Activated T-helper 1 cell treated with anti-CD3 and anti-CD28 coated beads, Interleukin-12 subunit alpha, Interleukin-12 subunit beta, Interleukin-2, Interleukin-4 antibody, amounts not matched to agents 30 ng/mL and 10 ng/mL and 1 ng/mL, durations not matched to agents 14 hours and 24 hours and 36 hours (primary cell): ENCODE data around the gene HSP90AA1. TPM values are rescaled to one million over a fixed set of nuclear protein-coding genes. Genes with fewer than 3 reads are reported as not detected.
"Not testable (repeated sequence)": the region's sequence is repeated elsewhere in the genome, so short reads cannot be mapped to it uniquely, and the experiment has no call there.

ENCODE experiments used
- DNase-seq: peaks from one replicate; pipeline ENCODE4 v3.0.0; 2021; ENCODE audit warnings: low spot score
- H3K27ac Mint-ChIP-seq: one replicate; pipeline ENCODE4 v1.8.0; 2021; ENCODE audit warnings: mild to moderate bottlenecking, mixed read lengths
- H3K27me3 Mint-ChIP-seq: one replicate; pipeline ENCODE4 v1.8.0; 2022; ENCODE audit warnings: mild to moderate bottlenecking, moderate library complexity, mixed read lengths; ENCODE audit not compliant: insufficient read depth
- H3K36me3 Mint-ChIP-seq: one replicate; pipeline ENCODE4 v1.8.0; 2021; ENCODE audit warnings: low read depth, mixed read lengths
- H3K4me1 Mint-ChIP-seq: one replicate; pipeline ENCODE4 v1.8.0; 2021; ENCODE audit warnings: low read depth, mixed read lengths
- H3K4me3 Mint-ChIP-seq: one replicate; pipeline ENCODE4 v1.8.0; 2021; ENCODE audit warnings: mild to moderate bottlenecking, moderate library complexity, mixed read lengths
- H3K9me3 Mint-ChIP-seq: one replicate; pipeline ENCODE4 v1.8.0; 2021; ENCODE audit warnings: mixed read lengths
- intact Hi-C: fragments of 100-400 bp; cut with micrococcal nuclease; formaldehyde crosslinking; loops from one replicate; pipeline ENCODE4 v1.15.1; 2024
- total RNA-seq: library from RNA; stranded (reverse); gene quantifications from 2 replicates; pipeline ENCODE4 v1.2.3, GENCODE V29; 2022

Gene HSP90AA1
- total RNA-seq: 993 and 995 TPM in 2 replicates

DNA sequence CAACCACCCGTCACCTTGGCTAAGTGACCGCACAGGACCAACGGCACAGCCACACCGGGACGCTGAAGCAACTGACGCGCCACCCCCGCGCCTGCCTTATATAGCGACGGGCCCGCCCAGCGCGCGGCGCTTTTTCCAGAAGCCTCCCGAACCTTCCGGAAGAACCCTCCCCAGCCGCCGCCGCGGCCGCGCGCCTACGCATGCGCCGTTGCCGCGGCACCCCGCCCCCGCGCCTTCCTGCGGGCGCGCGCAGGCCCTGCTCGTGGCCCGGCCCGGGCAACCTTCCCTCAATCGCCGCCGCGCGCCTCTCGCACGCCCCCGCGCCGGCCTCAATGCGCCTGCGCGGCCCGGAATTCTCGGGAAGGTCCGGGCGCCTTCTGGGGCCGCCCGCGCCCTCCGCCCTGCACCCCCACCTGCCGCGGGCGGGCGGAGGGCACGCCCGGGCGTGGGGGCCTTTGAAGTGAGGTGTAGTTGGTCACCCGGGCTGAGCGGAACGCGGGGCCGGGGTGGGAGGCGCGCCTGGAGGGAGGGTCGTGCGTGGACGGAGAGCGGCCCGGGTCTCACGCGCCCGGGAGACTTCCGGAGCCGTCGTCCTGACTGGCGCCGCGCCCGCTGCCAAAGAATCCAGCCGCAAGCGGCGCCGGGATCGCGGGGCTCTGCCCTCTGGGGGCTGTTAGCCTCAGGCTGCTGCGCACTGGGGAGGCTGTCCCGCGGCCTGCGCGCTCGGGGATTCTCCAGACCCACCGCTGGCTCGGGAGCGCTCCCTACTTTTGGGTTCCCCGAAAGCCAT, at the start of gene HSP90AA1:
Gene HSP90AA1, minus strand, starts transcription at position 73 of the 790 bp plus-strand sequence. CDS start 666 bp downstream, outside the sequence.
- Mint-ChIP-seq H3K4me1 (peaks cover 63% of the 10 kb centered on the region), H3K36me3 (peaks cover 43% of the 10 kb centered on the region), H3K27ac (peak within 1 kb of the TSS; percentile 97), H3K4me3 (peak within 1 kb of the TSS; percentile 99), H3K9me3 (no peaks in the 10 kb centered on the region), H3K27me3 (no peaks in the 10 kb centered on the region)
- peak; percentile 94 for DNase-seq
- intact Hi-C loops: loop anchor here (1.0 to 5.0 kb wide), 12 partner anchors 8 to 1246 kb away; partner anchors contain the start of genes CINP, DYNC1H1, MOK and TECPR2

DNA sequence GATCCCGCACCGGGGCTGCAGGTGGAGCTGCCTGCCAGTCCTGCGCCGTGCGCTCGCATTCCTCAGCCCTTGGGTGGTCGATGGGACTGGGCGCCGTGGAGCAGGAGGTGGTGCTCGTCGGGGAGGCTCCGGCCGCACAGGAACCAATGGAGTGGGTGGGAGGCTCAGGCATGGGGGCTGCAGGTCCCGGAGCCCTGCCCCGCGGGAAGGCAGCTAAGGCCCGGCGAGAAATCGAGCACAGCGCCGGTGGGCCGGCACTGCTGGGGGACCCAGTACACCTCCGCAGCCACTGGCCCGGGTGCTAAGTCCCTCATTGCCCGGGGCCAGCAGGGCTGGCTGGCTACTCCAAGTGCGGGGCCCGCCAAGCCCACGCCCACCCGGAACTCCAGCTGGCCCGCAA, 48.6 kb upstream of the HSP90AA1 start:
- intact Hi-C loops: loop anchor here (5.0 kb wide), 1 partner anchor 1197 kb away; the partner anchor contains the start of gene EIF5
- not testable (repeated sequence) for H3K27me3 Mint-ChIP-seq, H3K4me3 Mint-ChIP-seq

DNA sequence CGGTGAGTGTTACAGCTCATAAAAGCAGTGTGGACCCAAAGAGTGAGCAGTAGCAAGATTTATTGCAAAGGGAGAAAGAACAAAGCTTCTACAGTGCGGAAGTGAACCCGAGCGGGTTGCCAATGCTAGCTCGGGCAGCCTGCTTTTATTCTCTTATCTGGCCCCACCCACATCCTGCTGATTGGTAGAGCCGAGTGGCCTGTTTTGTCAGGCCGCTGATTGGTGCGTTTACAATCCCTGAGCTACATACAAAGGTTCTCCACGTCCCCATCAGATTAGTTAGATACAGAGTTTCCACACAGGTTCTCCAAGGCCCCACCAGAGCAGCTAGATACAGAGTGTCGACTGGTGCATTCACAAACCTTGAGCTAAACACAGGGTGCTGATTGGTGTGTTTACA, 47.9 kb upstream of the HSP90AA1 start:
- H3K4me3 Mint-ChIP-seq, H3K9me3 Mint-ChIP-seq, H3K27me3 Mint-ChIP-seq, H3K27ac Mint-ChIP-seq, DNase-seq, H3K36me3 Mint-ChIP-seq: not testable (repeated sequence)
- intact Hi-C loops: loop anchor here (5.0 kb wide), 1 partner anchor 1198 kb away; the partner anchor contains the start of gene EIF5
- peaks cover 10% of the 10 kb centered on the region for H3K4me1 Mint-ChIP-seq

More for the DNA sequence above, 48.6 kb upstream of the HSP90AA1 start:
- DNase-seq, H3K9me3 Mint-ChIP-seq, H3K36me3 Mint-ChIP-seq, H3K27ac Mint-ChIP-seq: not testable (repeated sequence)
- peaks cover 11% of the 10 kb centered on the region for H3K4me1 Mint-ChIP-seq

DNA sequence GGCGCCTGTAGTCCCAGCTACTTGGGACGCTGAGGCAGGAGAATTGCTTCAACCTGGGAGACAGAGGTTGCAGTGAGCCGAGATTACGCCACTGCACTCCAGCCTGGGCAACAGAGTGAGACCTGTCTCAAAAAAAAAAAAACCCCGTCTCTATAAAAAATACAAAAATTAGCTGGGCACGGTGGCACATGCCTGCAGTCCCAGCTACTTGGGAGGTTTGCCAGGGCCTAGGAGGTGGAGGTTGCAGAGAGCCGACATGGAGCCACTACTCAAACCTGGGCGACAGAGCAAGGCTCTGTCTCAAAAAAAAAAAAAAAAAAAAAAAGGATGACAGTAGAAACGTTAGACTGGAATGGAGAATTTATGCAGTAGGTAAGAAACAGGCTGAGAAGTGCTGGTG, 47.2 kb upstream of the HSP90AA1 start:
- H3K27ac Mint-ChIP-seq, H3K4me3 Mint-ChIP-seq, H3K27me3 Mint-ChIP-seq, intact Hi-C loops, H3K36me3 Mint-ChIP-seq, H3K4me1 Mint-ChIP-seq, H3K9me3 Mint-ChIP-seq, DNase-seq: not testable (repeated sequence)

DNA sequence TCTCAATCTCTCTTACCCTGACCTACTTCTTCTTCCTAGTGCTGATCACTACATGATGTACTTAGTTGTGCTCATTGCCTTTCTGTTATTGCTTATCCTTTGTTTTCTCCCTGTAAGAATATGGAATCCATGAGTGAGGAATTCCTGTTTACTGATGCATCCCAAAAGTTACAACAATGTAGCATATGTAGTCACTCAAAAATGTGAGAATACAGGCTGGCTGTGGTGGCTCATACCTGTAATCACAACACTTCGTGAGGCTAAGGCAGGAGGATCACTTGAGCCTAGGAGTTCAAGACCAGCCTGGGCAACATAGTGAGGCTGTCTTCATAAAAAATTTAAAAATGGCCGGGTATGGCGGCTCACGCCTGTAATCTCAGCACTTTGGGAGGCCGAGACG, 44.9 kb upstream of the HSP90AA1 start:
- H3K4me1 Mint-ChIP-seq: no peaks in the 10 kb centered on the region
- DNase-seq: no peak
- no peaks in the 10 kb centered on the region for H3K36me3 Mint-ChIP-seq
- no peak overlapping the region for H3K4me3 Mint-ChIP-seq
- no peaks in the 10 kb centered on the region for H3K27me3 Mint-ChIP-seq
- no peaks in the 10 kb centered on the region for H3K9me3 Mint-ChIP-seq
- intact Hi-C loops: no loop called here
- H3K27ac Mint-ChIP-seq: no peak overlapping the region

DNA sequence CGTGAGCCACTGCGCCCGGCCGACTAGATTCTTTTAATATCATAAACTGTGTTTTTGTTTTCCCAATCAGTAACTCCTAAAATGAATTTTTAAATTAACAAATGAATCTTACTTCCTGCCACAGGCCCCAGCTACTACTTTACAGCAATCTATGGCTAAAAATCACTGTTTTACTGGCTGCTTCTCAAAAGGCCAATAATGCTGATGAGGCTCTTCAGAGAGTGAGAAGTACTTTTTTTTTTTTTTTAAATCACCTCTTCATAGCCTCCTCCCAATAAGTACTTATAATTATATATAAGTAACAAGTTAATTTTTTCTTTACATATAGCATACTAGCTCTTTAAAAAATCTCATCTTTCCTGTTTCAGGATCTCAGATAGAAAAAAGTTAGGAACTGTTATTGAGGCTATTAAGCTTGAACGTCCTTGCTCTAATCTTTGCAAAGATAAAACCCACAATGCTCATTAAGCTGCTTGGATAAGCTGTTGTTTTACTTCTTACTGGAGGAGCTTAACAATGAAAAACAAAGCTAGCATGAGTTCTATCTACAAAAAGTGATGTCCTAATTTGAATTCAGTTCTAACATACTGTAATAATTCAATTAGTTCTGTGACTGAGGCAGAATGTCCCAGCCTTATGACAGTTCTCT, 40.1 kb upstream of the HSP90AA1 start:
- Mint-ChIP-seq H3K27ac (no peak overlapping the region), H3K27me3 (peaks cover 1% of the 10 kb centered on the region), H3K4me3 (no peak overlapping the region), H3K9me3 (no peaks in the 10 kb centered on the region), H3K4me1 (no peaks in the 10 kb centered on the region), H3K36me3 (no peaks in the 10 kb centered on the region)
- intact Hi-C loops: no loop called here
- DNase-seq: no peak

DNA sequence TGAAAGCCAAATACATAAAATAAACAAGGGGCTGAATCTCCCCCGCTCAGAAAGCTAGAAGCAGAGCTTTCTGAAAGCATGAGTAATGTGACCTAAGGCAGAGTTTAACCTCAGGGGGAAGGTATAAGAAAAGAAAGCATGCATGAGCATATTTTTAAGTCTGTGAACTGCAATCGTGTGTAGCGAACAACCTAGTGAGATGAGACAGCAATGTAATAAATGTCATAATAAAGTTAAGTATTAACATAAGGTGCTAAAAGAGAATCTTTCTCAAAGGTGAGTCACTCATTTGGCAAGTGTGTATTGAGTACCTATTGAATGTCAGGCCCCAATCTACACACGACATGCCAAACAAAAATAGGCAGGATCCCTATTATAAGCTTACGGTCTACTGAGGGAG, 38.7 kb upstream of the HSP90AA1 start:
- no peak overlapping the region for H3K27ac Mint-ChIP-seq
- peaks cover 1% of the 10 kb centered on the region for H3K27me3 Mint-ChIP-seq
- no peak overlapping the region for H3K4me3 Mint-ChIP-seq
- no peaks in the 10 kb centered on the region for H3K4me1 Mint-ChIP-seq
- no peaks in the 10 kb centered on the region for H3K9me3 Mint-ChIP-seq
- DNase-seq: no peak
- no peaks in the 10 kb centered on the region for H3K36me3 Mint-ChIP-seq
- intact Hi-C loops: no loop called here

DNA sequence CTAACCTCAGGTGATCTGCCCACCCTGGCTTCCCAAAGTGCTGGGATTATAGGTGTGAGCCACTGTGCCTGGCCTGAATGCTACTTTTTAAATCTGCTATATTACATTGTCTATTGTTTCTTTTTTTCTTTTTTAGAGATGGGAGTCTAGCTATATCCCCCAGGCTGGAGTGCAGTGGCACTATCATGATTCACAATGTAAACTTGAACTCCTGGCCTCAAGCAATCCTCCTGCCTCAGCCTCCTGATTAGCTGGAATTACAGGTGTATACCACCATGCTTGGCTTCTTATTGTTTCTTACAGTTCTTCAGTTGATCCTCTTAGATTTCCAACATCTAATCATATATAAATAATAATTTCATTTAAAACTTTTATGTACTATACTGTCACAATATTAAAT, 37.6 kb upstream of the HSP90AA1 start:
- no peaks in the 10 kb centered on the region for H3K9me3 Mint-ChIP-seq

DNA sequence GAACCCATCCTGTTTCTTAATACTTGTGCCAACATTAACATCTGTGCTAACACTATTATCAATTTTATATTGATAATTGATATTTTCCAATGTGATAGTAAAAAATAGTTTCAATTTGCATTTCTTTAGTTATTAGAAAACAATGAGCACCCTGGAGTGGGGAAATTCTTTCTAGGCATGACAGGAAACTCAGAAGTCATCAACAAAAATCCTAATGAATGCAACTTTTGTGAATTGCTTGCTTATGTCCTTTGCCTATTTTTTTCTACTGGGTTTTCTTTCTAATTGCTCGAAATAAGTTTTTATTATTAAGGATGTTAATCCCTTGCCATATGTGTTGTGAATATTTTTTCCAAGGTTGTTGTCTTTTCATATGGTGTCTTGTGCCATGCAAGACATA, 34.7 kb upstream of the HSP90AA1 start:
- Mint-ChIP-seq H3K36me3 (no peaks in the 10 kb centered on the region), H3K27me3 (peaks cover 1% of the 10 kb centered on the region), H3K9me3 (peaks cover 9% of the 10 kb centered on the region), H3K4me3 (no peak overlapping the region), H3K4me1 (no peaks in the 10 kb centered on the region), H3K27ac (no peak overlapping the region)
- intact Hi-C loops: no loop called here
- no peak for DNase-seq

More for the DNA sequence above, 37.6 kb upstream of the HSP90AA1 start:
- DNase-seq: no peak
- H3K27ac Mint-ChIP-seq: no peak overlapping the region
- no peak overlapping the region for H3K4me3 Mint-ChIP-seq
- no peaks in the 10 kb centered on the region for H3K36me3 Mint-ChIP-seq
- intact Hi-C loops: no loop called here
- H3K27me3 Mint-ChIP-seq: peaks cover 1% of the 10 kb centered on the region
- no peaks in the 10 kb centered on the region for H3K4me1 Mint-ChIP-seq

DNA sequence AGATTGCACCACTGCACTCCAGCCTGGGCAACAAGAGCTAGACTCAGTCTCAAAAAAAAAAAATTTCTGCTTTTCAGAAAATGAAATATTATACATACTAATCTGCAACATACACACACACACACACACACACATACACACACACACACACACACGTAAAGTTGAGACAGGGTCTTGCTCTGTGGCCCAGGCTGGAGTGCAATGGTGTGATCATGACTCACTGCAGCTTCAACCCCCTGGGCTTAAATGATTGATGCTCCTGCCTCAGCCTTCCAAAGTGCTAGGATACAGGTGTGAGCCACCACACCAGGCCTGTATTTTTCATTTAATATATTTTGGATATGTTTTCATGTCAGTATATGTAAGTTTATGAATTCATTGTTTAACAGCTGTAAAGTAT, 34.0 kb upstream of the HSP90AA1 start:
- H3K27ac Mint-ChIP-seq: no peak overlapping the region
- H3K36me3 Mint-ChIP-seq: no peaks in the 10 kb centered on the region
- intact Hi-C loops: no loop called here
- peaks cover 9% of the 10 kb centered on the region for H3K9me3 Mint-ChIP-seq
- DNase-seq: no peak
- H3K4me3 Mint-ChIP-seq: no peak overlapping the region
- H3K4me1 Mint-ChIP-seq: no peaks in the 10 kb centered on the region
- peaks cover 1% of the 10 kb centered on the region for H3K27me3 Mint-ChIP-seq

DNA sequence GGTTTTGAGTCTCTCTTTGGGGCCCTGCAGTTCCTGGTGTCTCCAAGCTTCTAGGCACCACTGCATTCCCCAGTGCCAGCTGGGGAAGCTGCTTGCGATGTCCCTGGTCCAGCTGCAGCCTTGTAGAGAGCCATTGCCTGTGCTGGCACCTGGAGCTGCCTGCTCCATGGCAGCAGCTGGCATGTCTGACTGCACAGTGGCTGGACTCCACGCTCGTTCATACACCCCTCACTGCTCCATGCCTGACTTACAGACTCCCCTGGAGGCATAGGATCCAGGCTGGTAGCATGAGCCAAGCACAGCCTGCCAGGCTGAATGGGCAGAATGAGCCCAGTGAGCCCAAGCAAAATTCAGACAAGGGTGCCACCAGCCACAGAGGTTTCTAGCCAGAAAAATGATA, 31.0 kb upstream of the HSP90AA1 start:
- no peak overlapping the region for H3K27ac Mint-ChIP-seq
- no peaks in the 10 kb centered on the region for H3K4me1 Mint-ChIP-seq
- no peak overlapping the region for H3K4me3 Mint-ChIP-seq
- H3K27me3 Mint-ChIP-seq: no peaks in the 10 kb centered on the region
- intact Hi-C loops: no loop called here
- peaks cover 9% of the 10 kb centered on the region for H3K9me3 Mint-ChIP-seq
- DNase-seq: no peak
- no peaks in the 10 kb centered on the region for H3K36me3 Mint-ChIP-seq

DNA sequence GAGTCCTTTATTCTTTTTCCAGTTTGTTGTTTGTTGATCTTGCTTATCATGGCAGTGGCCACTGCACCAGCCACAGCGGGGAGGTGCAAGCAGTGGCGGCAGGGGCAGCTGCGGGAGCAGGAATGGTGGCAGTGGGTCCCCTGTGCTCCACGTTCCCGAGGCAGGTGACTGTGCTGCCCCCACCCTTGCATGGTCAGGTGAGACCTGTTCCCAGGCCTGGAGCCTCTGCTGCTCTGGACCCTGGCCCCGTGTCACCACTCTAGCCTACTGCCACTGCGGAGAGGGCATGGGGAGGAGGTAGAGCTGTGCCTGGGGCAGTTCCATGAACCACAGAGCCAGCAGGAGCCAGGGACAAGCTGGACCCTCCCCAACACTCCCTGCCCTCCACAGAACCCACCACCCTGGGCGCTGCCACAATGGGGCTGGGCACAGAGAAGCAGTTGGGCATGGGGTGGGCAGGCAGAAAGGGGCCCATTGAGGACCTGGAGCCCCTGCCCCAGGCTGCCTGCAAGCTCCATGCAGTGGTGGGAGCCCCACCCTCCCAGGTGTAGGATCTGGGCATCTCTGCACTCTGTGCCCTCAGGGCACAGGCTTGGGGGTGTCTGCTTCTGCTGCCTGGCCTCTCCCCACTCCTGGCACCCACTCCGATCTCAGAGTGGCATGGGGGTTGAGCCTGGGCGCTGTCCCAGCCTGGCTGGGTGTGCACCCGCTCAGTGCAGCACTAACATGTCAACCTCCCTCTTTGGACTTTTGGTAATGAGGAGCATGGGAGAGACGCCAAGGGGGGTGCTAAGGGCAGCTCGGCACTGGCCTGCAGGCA, 29.7 kb upstream of the HSP90AA1 start:
- no peaks in the 10 kb centered on the region for H3K36me3 Mint-ChIP-seq
- peaks cover 9% of the 10 kb centered on the region for H3K9me3 Mint-ChIP-seq
- intact Hi-C loops: no loop called here
- no peak overlapping the region for H3K27ac Mint-ChIP-seq
- no peaks in the 10 kb centered on the region for H3K4me1 Mint-ChIP-seq
- no peak overlapping the region for H3K4me3 Mint-ChIP-seq
- no peak for DNase-seq
- H3K27me3 Mint-ChIP-seq: no peaks in the 10 kb centered on the region

DNA sequence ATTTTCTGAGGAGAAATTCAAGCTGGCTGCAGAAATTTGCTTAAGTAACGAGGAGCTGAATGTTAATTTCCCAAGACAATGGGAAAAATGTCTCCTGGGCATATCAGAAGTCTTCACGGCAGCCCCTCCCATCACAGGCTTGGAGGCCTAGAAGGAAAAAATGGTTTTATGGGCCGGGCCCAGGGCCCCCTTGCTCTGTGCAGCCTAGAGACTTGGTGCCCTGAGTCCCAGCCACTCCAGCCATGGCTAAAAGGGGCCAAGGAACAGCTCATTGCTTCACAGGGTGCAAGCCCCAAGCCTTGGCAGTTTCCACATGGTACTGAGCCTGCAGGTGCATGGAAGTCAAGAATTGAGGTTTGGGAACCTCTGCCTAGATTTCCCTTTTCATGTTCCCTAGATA, 24.3 kb upstream of the HSP90AA1 start:
- intact Hi-C loops: no loop called here
- Mint-ChIP-seq H3K9me3 (no peaks in the 10 kb centered on the region), H3K27ac (no peak overlapping the region), H3K4me1 (no peaks in the 10 kb centered on the region), H3K4me3 (no peak overlapping the region), H3K36me3 (no peaks in the 10 kb centered on the region), H3K27me3 (peaks cover 4% of the 10 kb centered on the region)
- no peak for DNase-seq
